Liver (tissue), 9 donors: ENCODE data around the gene KCNIP4. TPM values are rescaled to one million over a fixed set of nuclear protein-coding genes. Genes with fewer than 3 reads are reported as not detected.

Experiments used
- DNase-seq: peaks from one replicate; pipeline ENCODE4 v3.0.0-alpha.2; 2017; ENCODE audit warnings: low spot score
- H3K27ac ChIP-seq, 2 donors: one replicate each; pipeline ENCODE4 v1.7.0; 2013; ENCODE audit warnings: inconsistent platforms in 2 of 2, low read length in 2 of 2, control low read depth in 1 of 2, low read depth in 1 of 2, mild to moderate bottlenecking in 1 of 2
- H3K27me3 ChIP-seq, 4 donors: one replicate each; pipeline versions ENCODE4 v1.6.1 to v1.7.0; 2013; ENCODE audit warnings: low read length in 3 of 4, inconsistent platforms in 1 of 4, mild to moderate bottlenecking in 1 of 4, moderate library complexity in 1 of 4; ENCODE audit not compliant: control insufficient read depth in 4 of 4, insufficient read depth in 4 of 4
- H3K36me3 ChIP-seq, 4 donors: one replicate each; pipeline versions ENCODE4 v1.6.1 to v1.7.0; 2013; ENCODE audit warnings: low read length in 3 of 4, mild to moderate bottlenecking in 3 of 4, low read depth in 1 of 4, moderate library complexity in 1 of 4; ENCODE audit not compliant: control insufficient read depth in 4 of 4, insufficient read depth in 3 of 4
- H3K4me1 ChIP-seq, 4 donors: one replicate each; pipeline versions ENCODE4 v1.6.1 to v1.7.0; 2013; ENCODE audit warnings: low read length in 3 of 4, mild to moderate bottlenecking in 3 of 4, moderate library complexity in 1 of 4; ENCODE audit not compliant: control insufficient read depth in 4 of 4, insufficient read depth in 4 of 4
- H3K4me3 ChIP-seq, 3 donors: one replicate each; pipeline versions ENCODE4 v1.6.1 to v1.7.0; 2013; ENCODE audit warnings: low read length in 3 of 3, control low read depth in 1 of 3, low read depth in 1 of 3, mild to moderate bottlenecking in 1 of 3
- H3K9ac ChIP-seq, 2 donors: one replicate each; pipeline ENCODE4 v1.7.0; 2013; ENCODE audit warnings: low read length in 2 of 2, mild to moderate bottlenecking in 2 of 2, moderate library complexity in 2 of 2, control low read depth in 1 of 2, low read depth in 1 of 2
- H3K9me3 ChIP-seq, 4 donors: one replicate each; pipeline versions ENCODE4 v1.6.1 to v1.7.0; 2013; ENCODE audit warnings: low read length in 3 of 4; ENCODE audit not compliant: control insufficient read depth in 4 of 4
- EGR1 ChIP-seq, 2 donors: IDR thresholded peaks; 2 replicates each; pipeline ENCODE4 v1.6.1; 2016 to 2018; ENCODE audit warnings: antibody characterized with exemption in 2 of 2, low read depth in 2 of 2
- FOXA1 ChIP-seq: IDR thresholded peaks from 2 replicates; pipeline ENCODE4 v1.6.1; 2016; ENCODE audit warnings: antibody characterized with exemption
- FOXA2 ChIP-seq: IDR thresholded peaks from 2 replicates; pipeline ENCODE4 v1.6.1; 2016; ENCODE audit warnings: antibody characterized with exemption
- GABPA ChIP-seq, 2 donors: IDR thresholded peaks in 1 of 2; conservative IDR thresholded peaks in 1 of 2; 2 replicates each; pipeline ENCODE4 v1.6.1; 2016; ENCODE audit warnings: antibody characterized with exemption in 2 of 2, mild to moderate bottlenecking in 1 of 2, moderate library complexity in 1 of 2
- HNF4A ChIP-seq, 2 donors: conservative IDR thresholded peaks; 2 replicates each; pipeline ENCODE4 v1.6.1; 2016; ENCODE audit warnings: antibody characterized with exemption in 2 of 2, mild to moderate bottlenecking in 2 of 2
- HNF4G ChIP-seq: IDR thresholded peaks from 2 replicates; pipeline ENCODE4 v1.6.1; 2016; ENCODE audit warnings: antibody characterized with exemption
- JUND ChIP-seq, 2 donors: IDR thresholded peaks; 2 replicates each; pipeline ENCODE4 v1.6.1; 2016; ENCODE audit warnings: antibody characterized with exemption in 2 of 2
- NR2F2 ChIP-seq: IDR thresholded peaks from 2 replicates; pipeline ENCODE4 v1.6.1; 2016; ENCODE audit warnings: antibody characterized with exemption
- RAD21 ChIP-seq, 2 donors: IDR thresholded peaks; 2 replicates each; pipeline ENCODE4 v1.6.1; 2016; ENCODE audit warnings: antibody characterized with exemption in 2 of 2, mild to moderate bottlenecking in 2 of 2
- RXRA ChIP-seq, 2 donors: IDR thresholded peaks; 2 replicates each; pipeline ENCODE4 v1.6.1; 2017 to 2018; ENCODE audit warnings: antibody characterized with exemption in 2 of 2, mild to moderate bottlenecking in 1 of 2
- SP1 ChIP-seq: IDR thresholded peaks from 2 replicates; pipeline ENCODE4 v1.6.1; 2018; ENCODE audit warnings: antibody characterized with exemption, mild to moderate bottlenecking
- TAF1 ChIP-seq: conservative IDR thresholded peaks from 2 replicates; pipeline ENCODE4 v1.6.1; 2016; ENCODE audit warnings: antibody characterized with exemption, mild to moderate bottlenecking
- YY1 ChIP-seq: IDR thresholded peaks from 2 replicates; pipeline ENCODE4 v1.6.1; 2016; ENCODE audit warnings: antibody characterized with exemption, mild to moderate bottlenecking
- WGBS: extraction: QIAGEN DNeasy Blood & Tissue Kit; methylation state at CpG from one replicate; pipeline ENCODE4 v1.1.7; 2013; 5-methylcytosine and 5-hydroxymethylcytosine counted together
- polyA plus RNA-seq, 2 donors: library from polyadenylated mRNA; stranded (reverse) in 1 of 2; unstranded in 1 of 2; fragments of 200-250 nt in 1 of 2; fragments of >200 nt in 1 of 2; fragmentation: Nextera tagmentation in 1 of 2; extraction: Ambion mirVana in 1 of 2; gene quantifications; one replicate each; pipeline versions ENCODE4 v1.2.1 to v1.2.3, GENCODE V29; 2013 to 2015
- total RNA-seq, 2 donors: library from RNA; depleted of rRNA; stranded (reverse); fragments of >200 nt; gene quantifications; one replicate each; pipeline ENCODE4 v1.2.3, GENCODE V29; 2014
- TF ChIP-seq, protein P1 (sequence below): fragments of 150-350 bp; IDR thresholded peaks from 2 replicates; pipeline ENCODE4 v1.5.1; 2017; ENCODE audit warnings: improper control_type of control experiment, low read depth, low read length; ENCODE audit not compliant: missing input control
- TF ChIP-seq, protein P2 (sequence below): IDR thresholded peaks from 2 replicates; pipeline ENCODE4 v1.6.1; 2016; ENCODE audit warnings: antibody characterized with exemption
- TF ChIP-seq, protein P3 (sequence below): IDR thresholded peaks from 2 replicates; pipeline ENCODE4 v1.6.1; 2016; ENCODE audit warnings: antibody characterized with exemption, mild to moderate bottlenecking
- TF ChIP-seq, protein P4 (sequence below): IDR thresholded peaks from 2 replicates; pipeline ENCODE4 v1.6.1; 2016; ENCODE audit warnings: antibody characterized with exemption
- donor health status: healthy.
- donor health status: healthy.
- donor health status: healthy.
- donor health status: healthy.
- donor health status: healthy.

Gene KCNIP4
- total and polyA plus RNA-seq, 4 donors, result 0.08 to 0.14 TPM; not detected in 2

DNA sequence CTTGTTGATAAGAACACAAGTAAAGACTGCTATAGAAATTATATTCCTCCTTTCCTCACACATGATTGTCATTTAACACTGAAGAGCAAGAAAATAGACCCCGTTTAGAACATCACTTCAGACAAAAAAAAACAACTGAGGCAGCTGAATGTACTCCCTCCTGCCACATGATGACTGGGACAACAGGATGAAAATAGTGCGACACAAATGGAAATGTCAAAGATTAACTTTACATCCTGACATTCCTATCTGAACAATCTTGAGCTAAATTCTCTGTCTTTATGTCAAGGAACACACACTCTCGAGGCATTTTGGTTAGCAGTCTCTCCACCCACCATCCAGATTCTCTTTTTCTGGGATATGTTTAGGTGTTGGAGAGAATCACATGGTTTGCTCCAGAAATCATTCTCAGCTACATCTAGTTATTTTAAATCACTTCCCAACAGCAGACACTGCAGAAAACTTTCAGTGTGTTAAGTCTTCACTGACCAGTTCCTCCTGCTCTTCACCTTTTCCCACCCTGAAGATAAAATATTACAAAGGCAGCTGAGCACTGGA, 16.3 kb upstream of the KCNIP4 start:
- 55% methylated on average over 3 of the region's 3 CpGs for WGBS
- no peak overlapping the region for H3K27ac ChIP-seq

DNA sequence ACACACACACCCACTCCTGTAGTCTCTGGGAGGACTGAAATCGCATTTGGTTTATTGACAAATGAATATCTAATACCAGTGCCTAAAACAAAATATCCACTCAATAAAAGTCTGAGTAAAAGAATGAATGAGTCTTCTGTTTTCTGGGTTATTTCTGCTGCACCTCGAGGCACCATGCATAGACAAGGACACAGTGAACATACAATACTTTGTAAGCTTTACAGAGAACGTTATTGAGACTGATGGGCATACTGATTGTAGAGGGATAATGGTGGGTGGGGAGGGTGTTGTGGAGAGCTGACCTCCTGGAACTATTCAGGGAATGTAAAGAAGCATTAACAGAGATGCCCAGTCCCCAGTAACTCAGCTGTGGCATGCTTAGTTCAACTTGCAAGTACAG, 14.1 kb upstream of the KCNIP4 start:
- no peaks in the 10 kb centered on the region for H3K4me1 ChIP-seq
- H3K9me3 ChIP-seq, result no peaks in the 10 kb centered on the region
- no peak overlapping the region for H3K4me3 ChIP-seq
- no peaks in the 10 kb centered on the region for H3K27me3 ChIP-seq
- WGBS, result 52% methylated on average over 3 of the region's 3 CpGs
- no peak overlapping the region for H3K9ac ChIP-seq
- no peak for DNase-seq
- H3K27ac ChIP-seq, result no peak overlapping the region
- H3K36me3 ChIP-seq, result no peaks in the 10 kb centered on the region
- no peak for TF ChIP-seq JUND (IDR thresholded peaks at IDR 0.05)
- no peak for TF ChIP-seq RXRA (IDR thresholded peaks at IDR 0.05)
- TF ChIP-seq SP1, result no peak
- no peak for TF ChIP-seq NR2F2
- TF ChIP-seq, protein P1, sequence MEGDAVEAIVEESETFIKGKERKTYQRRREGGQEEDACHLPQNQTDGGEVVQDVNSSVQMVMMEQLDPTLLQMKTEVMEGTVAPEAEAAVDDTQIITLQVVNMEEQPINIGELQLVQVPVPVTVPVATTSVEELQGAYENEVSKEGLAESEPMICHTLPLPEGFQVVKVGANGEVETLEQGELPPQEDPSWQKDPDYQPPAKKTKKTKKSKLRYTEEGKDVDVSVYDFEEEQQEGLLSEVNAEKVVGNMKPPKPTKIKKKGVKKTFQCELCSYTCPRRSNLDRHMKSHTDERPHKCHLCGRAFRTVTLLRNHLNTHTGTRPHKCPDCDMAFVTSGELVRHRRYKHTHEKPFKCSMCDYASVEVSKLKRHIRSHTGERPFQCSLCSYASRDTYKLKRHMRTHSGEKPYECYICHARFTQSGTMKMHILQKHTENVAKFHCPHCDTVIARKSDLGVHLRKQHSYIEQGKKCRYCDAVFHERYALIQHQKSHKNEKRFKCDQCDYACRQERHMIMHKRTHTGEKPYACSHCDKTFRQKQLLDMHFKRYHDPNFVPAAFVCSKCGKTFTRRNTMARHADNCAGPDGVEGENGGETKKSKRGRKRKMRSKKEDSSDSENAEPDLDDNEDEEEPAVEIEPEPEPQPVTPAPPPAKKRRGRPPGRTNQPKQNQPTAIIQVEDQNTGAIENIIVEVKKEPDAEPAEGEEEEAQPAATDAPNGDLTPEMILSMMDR, result no peak
- no peak for TF ChIP-seq FOXA1
- no peak for TF ChIP-seq HNF4A (conservative IDR thresholded peaks at IDR 0.05)
- TF ChIP-seq EGR1 (IDR thresholded peaks at IDR 0.05; ENCODE audit: low read depth in 2 of 2), result no peak
- no peak for TF ChIP-seq HNF4G
- TF ChIP-seq, protein P2, sequence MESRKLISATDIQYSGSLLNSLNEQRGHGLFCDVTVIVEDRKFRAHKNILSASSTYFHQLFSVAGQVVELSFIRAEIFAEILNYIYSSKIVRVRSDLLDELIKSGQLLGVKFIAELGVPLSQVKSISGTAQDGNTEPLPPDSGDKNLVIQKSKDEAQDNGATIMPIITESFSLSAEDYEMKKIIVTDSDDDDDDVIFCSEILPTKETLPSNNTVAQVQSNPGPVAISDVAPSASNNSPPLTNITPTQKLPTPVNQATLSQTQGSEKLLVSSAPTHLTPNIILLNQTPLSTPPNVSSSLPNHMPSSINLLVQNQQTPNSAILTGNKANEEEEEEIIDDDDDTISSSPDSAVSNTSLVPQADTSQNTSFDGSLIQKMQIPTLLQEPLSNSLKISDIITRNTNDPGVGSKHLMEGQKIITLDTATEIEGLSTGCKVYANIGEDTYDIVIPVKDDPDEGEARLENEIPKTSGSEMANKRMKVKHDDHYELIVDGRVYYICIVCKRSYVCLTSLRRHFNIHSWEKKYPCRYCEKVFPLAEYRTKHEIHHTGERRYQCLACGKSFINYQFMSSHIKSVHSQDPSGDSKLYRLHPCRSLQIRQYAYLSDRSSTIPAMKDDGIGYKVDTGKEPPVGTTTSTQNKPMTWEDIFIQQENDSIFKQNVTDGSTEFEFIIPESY, result no peak

More for the DNA sequence above, 16.3 kb upstream of the KCNIP4 start:
- Histone ChIP-seq H3K4me1 (no peaks in the 10 kb centered on the region), H3K9ac (no peak overlapping the region), H3K9me3 (no peaks in the 10 kb centered on the region), H3K4me3 (no peak overlapping the region), H3K27me3 (no peaks in the 10 kb centered on the region), H3K36me3 (no peaks in the 10 kb centered on the region)
- no peak for DNase-seq
- TF ChIP-seq RAD21 (IDR thresholded peaks at IDR 0.05) (no peak), HNF4G (no peak), JUND (IDR thresholded peaks at IDR 0.05) (no peak), FOXA1 (no peak), GABPA (IDR thresholded peaks at IDR 0.05 in 1 of 2, conservative IDR thresholded peaks at IDR 0.05 in 1 of 2) (no peak), YY1 (no peak), RXRA (IDR thresholded peaks at IDR 0.05) (no peak), FOXA2 (no peak), NR2F2 (no peak), SP1 (no peak), TAF1 (no peak)
- TF ChIP-seq, protein P2, result no peak
- TF ChIP-seq, protein P3, sequence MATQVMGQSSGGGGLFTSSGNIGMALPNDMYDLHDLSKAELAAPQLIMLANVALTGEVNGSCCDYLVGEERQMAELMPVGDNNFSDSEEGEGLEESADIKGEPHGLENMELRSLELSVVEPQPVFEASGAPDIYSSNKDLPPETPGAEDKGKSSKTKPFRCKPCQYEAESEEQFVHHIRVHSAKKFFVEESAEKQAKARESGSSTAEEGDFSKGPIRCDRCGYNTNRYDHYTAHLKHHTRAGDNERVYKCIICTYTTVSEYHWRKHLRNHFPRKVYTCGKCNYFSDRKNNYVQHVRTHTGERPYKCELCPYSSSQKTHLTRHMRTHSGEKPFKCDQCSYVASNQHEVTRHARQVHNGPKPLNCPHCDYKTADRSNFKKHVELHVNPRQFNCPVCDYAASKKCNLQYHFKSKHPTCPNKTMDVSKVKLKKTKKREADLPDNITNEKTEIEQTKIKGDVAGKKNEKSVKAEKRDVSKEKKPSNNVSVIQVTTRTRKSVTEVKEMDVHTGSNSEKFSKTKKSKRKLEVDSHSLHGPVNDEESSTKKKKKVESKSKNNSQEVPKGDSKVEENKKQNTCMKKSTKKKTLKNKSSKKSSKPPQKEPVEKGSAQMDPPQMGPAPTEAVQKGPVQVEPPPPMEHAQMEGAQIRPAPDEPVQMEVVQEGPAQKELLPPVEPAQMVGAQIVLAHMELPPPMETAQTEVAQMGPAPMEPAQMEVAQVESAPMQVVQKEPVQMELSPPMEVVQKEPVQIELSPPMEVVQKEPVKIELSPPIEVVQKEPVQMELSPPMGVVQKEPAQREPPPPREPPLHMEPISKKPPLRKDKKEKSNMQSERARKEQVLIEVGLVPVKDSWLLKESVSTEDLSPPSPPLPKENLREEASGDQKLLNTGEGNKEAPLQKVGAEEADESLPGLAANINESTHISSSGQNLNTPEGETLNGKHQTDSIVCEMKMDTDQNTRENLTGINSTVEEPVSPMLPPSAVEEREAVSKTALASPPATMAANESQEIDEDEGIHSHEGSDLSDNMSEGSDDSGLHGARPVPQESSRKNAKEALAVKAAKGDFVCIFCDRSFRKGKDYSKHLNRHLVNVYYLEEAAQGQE, result no peak
- TF ChIP-seq, protein P4, sequence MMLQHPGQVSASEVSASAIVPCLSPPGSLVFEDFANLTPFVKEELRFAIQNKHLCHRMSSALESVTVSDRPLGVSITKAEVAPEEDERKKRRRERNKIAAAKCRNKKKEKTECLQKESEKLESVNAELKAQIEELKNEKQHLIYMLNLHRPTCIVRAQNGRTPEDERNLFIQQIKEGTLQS, result no peak
- TF ChIP-seq, protein P1, result no peak
